ENCODE measurements around the gene PTPRK. TPM values are rescaled to one million over a fixed set of nuclear protein-coding genes. Genes with fewer than 3 reads are reported as not detected.

PTPRK gene
- total RNA-seq, 1 experiment from 2014 or later = 36.9 TPM

GRCh38 chr6:128252341-128253176 lies 267.8 kb downstream of the PTPRK start:
- Histone ChIP-seq H3K27me3 (ENCODE audit: control insufficient read depth, insufficient read depth, low read length) (no peaks in the 10 kb centered on the region), H3K36me3 (replicated peaks; ENCODE audit: control insufficient read depth, insufficient read depth, low read length) (no peaks in the 10 kb centered on the region), H3K4me3 (ENCODE audit: insufficient read depth, low read depth, low read length) (no peak overlapping the region)
- DNase-seq = no peak

- no peaks in the 10 kb centered on the region for H3K36me3 ChIP-seq (replicated peaks; ENCODE audit: control insufficient read depth, insufficient read depth, low read length)
- DNase-seq = no peak
- no peaks in the 10 kb centered on the region for H3K27me3 ChIP-seq (ENCODE audit: control insufficient read depth, insufficient read depth, low read length)
- no peak overlapping the region for H3K4me3 ChIP-seq (ENCODE audit: insufficient read depth, low read depth, low read length)
Observed at GRCh38 chr6:128251445-128252340, 268.7 kb downstream of the PTPRK start.

- Histone ChIP-seq H3K27me3 (ENCODE audit: control insufficient read depth, insufficient read depth, low read length) (no peaks in the 10 kb centered on the region), H3K4me3 (ENCODE audit: insufficient read depth, low read depth, low read length) (no peak overlapping the region), H3K36me3 (replicated peaks; ENCODE audit: control insufficient read depth, insufficient read depth, low read length) (no peaks in the 10 kb centered on the region)
- no peak for DNase-seq
Observed at GRCh38 chr6:128250370-128251070, 269.9 kb downstream of the PTPRK start.

GRCh38 chr6:128249429-128249828 lies 271.0 kb downstream of the PTPRK start:
- H3K36me3 ChIP-seq (replicated peaks; ENCODE audit: control insufficient read depth, insufficient read depth, low read length) = no peaks in the 10 kb centered on the region
- no peak overlapping the region for H3K4me3 ChIP-seq (ENCODE audit: insufficient read depth, low read depth, low read length)
- DNase-seq = no peak

GRCh38 chr6:128246472-128247260 lies 273.7 kb downstream of the PTPRK start:
- H3K36me3 ChIP-seq (replicated peaks; ENCODE audit: control insufficient read depth, insufficient read depth, low read length) = no peaks in the 10 kb centered on the region
- DNase-seq = no peak
- H3K4me3 ChIP-seq (ENCODE audit: insufficient read depth, low read depth, low read length) = no peak overlapping the region
- no peaks in the 10 kb centered on the region for H3K27me3 ChIP-seq (ENCODE audit: control insufficient read depth, insufficient read depth, low read length)

More at GRCh38 chr6:128249429-128249828, 271.0 kb downstream of the PTPRK start:
- no peaks in the 10 kb centered on the region for H3K27me3 ChIP-seq (ENCODE audit: control insufficient read depth, insufficient read depth, low read length)

- Histone ChIP-seq H3K4me3 (ENCODE audit: insufficient read depth, low read depth, low read length) (no peak overlapping the region), H3K36me3 (replicated peaks; ENCODE audit: control insufficient read depth, insufficient read depth, low read length) (no peaks in the 10 kb centered on the region), H3K27me3 (ENCODE audit: control insufficient read depth, insufficient read depth, low read length) (no peaks in the 10 kb centered on the region)
- DNase-seq = no peak
Observed at GRCh38 chr6:128244751-128245405, 275.5 kb downstream of the PTPRK start.

GRCh38 chr6:128242765-128243403 lies 277.5 kb downstream of the PTPRK start:
- Histone ChIP-seq H3K36me3 (replicated peaks; ENCODE audit: control insufficient read depth, insufficient read depth, low read length) (no peaks in the 10 kb centered on the region; the same call in 1 of the 2 replicates), H3K4me3 (ENCODE audit: insufficient read depth, low read depth, low read length) (no peak overlapping the region), H3K27me3 (ENCODE audit: control insufficient read depth, insufficient read depth, low read length) (no peaks in the 10 kb centered on the region)
- no peak for DNase-seq

GRCh38 chr6:128241216-128241615 lies 279.2 kb downstream of the PTPRK start:
- H3K27me3 ChIP-seq (ENCODE audit: control insufficient read depth, insufficient read depth, low read length) = no peaks in the 10 kb centered on the region
- no peak for DNase-seq
- H3K36me3 ChIP-seq (replicated peaks; ENCODE audit: control insufficient read depth, insufficient read depth, low read length) = no peaks in the 10 kb centered on the region; the same call in 1 of the 2 replicates
- no peak overlapping the region for H3K4me3 ChIP-seq (ENCODE audit: insufficient read depth, low read depth, low read length)

- H3K4me3 ChIP-seq (ENCODE audit: insufficient read depth, low read depth, low read length) = no peak overlapping the region
- no peaks in the 10 kb centered on the region for H3K27me3 ChIP-seq (ENCODE audit: control insufficient read depth, insufficient read depth, low read length)
- DNase-seq = no peak
- H3K36me3 ChIP-seq (replicated peaks; ENCODE audit: control insufficient read depth, insufficient read depth, low read length) = no peaks in the 10 kb centered on the region; the same call in 1 of the 2 replicates
Observed at GRCh38 chr6:128240024-128240428, 280.4 kb downstream of the PTPRK start.

GRCh38 chr6:128239146-128239545 lies 281.3 kb downstream of the PTPRK start:
- no peaks in the 10 kb centered on the region; the same call in 1 of the 2 replicates for H3K36me3 ChIP-seq (replicated peaks; ENCODE audit: control insufficient read depth, insufficient read depth, low read length)
- no peak for DNase-seq
- no peaks in the 10 kb centered on the region for H3K27me3 ChIP-seq (ENCODE audit: control insufficient read depth, insufficient read depth, low read length)

GRCh38 chr6:128238225-128238624 lies 282.2 kb downstream of the PTPRK start:
- H3K27me3 ChIP-seq (ENCODE audit: control insufficient read depth, insufficient read depth, low read length) = no peaks in the 10 kb centered on the region
- H3K4me3 ChIP-seq (ENCODE audit: insufficient read depth, low read depth, low read length) = no peak overlapping the region
- DNase-seq = no peak
- H3K36me3 ChIP-seq (replicated peaks; ENCODE audit: control insufficient read depth, insufficient read depth, low read length) = no peaks in the 10 kb centered on the region; the same call in 1 of the 2 replicates

More at GRCh38 chr6:128239146-128239545, 281.3 kb downstream of the PTPRK start:
- no peak overlapping the region for H3K4me3 ChIP-seq (ENCODE audit: insufficient read depth, low read depth, low read length)

- no peak overlapping the region for H3K4me3 ChIP-seq (ENCODE audit: insufficient read depth, low read depth, low read length)
- DNase-seq = no peak
- no peaks in the 10 kb centered on the region for H3K27me3 ChIP-seq (ENCODE audit: control insufficient read depth, insufficient read depth, low read length)
- no peaks in the 10 kb centered on the region; the same call in 1 of the 2 replicates for H3K36me3 ChIP-seq (replicated peaks; ENCODE audit: control insufficient read depth, insufficient read depth, low read length)
Observed at GRCh38 chr6:128235556-128235955, 284.8 kb downstream of the PTPRK start.

- no peaks in the 10 kb centered on the region for H3K27me3 ChIP-seq (ENCODE audit: control insufficient read depth, insufficient read depth, low read length)
- no peak for DNase-seq
- H3K36me3 ChIP-seq (replicated peaks; ENCODE audit: control insufficient read depth, insufficient read depth, low read length) = no peaks in the 10 kb centered on the region
- no peak overlapping the region for H3K4me3 ChIP-seq (ENCODE audit: insufficient read depth, low read depth, low read length)
Observed at GRCh38 chr6:128233531-128233930, 286.9 kb downstream of the PTPRK start.
